DMS 273 treated with DMSO at 0.1 percent for 48 hours (cell line): ENCODE data around the gene STK11.

Experiments used
- DNase-seq: peaks from one replicate; lab custom pipeline; 2025; lab: John Stamatoyannopoulos, UW

STK11 gene

GRCh38 chr19:1250437-1251260 lies 45.1 kb downstream of the STK11 start:
- DNase-seq: no peak

GRCh38 chr19:1251330-1252220 lies 46.0 kb downstream of the STK11 start:
- no peak for DNase-seq

GRCh38 chr19:1252221-1252820 lies 46.7 kb downstream of the STK11 start:
- DNase-seq: no peak

GRCh38 chr19:1252821-1253513 lies 47.4 kb downstream of the STK11 start:
- DNase-seq: no peak

- no peak for DNase-seq
These were observed 48.0 kb downstream of the STK11 start for GRCh38 chr19:1253514-1254080.

GRCh38 chr19:1254081-1254527 lies 48.5 kb downstream of the STK11 start:
- no peak for DNase-seq

GRCh38 chr19:1254530-1255185 lies 49.1 kb downstream of the STK11 start:
- DNase-seq: no peak

- no peak for DNase-seq
These were observed 49.9 kb downstream of the STK11 start for GRCh38 chr19:1255186-1256161.

- no peak for DNase-seq
These were observed 51.3 kb downstream of the STK11 start for GRCh38 chr19:1256646-1257474.

- DNase-seq: no peak
These were observed 52.0 kb downstream of the STK11 start for GRCh38 chr19:1257475-1258162.

GRCh38 chr19:1258163-1258492 lies 52.5 kb downstream of the STK11 start:
- DNase-seq: no peak

- no peak for DNase-seq
These were observed 53.2 kb downstream of the STK11 start for GRCh38 chr19:1258707-1259205.

GRCh38 chr19:1259206-1259875 lies 53.8 kb downstream of the STK11 start:
- no peak for DNase-seq

- DNase-seq: no peak
These were observed 54.5 kb downstream of the STK11 start for GRCh38 chr19:1259876-1260748.

- DNase-seq: peak; percentile 85
These were observed 55.4 kb downstream of the STK11 start for GRCh38 chr19:1260749-1261537.

- no peak for DNase-seq
These were observed 55.9 kb downstream of the STK11 start for GRCh38 chr19:1261538-1261797.
